WTC11 (cell line): Measurements from ENCODE around the gene FBN2. TPM values are rescaled to one million over a fixed set of nuclear protein-coding genes. Genes with fewer than 3 reads are reported as not detected.

Experiments used
- ATAC-seq: fragments of 200-7000 bp; cut with Tn5 transposase; 2 replicates; pipeline ENCODE4 v1.10.0; 2021; ENCODE audit warnings: mild to moderate bottlenecking, moderate library complexity
- CTCF ChIA-PET: fragments of 300-600 bp; sonication (Branson Sonifier 250); formaldehyde crosslinking; loops from one replicate; lab custom pipeline; 2021; ENCODE audit warnings: antibody characterized with exemption; lab: Charles Lee
- POLR2A ChIA-PET: fragments of 350-600 bp; sonication (Branson Sonifier 250); formaldehyde crosslinking; loops from one replicate; lab custom pipeline; 2021; ENCODE audit warnings: antibody characterized with exemption; lab: Charles Lee
- DNase-seq: peaks from one replicate; pipeline ENCODE4 v3.0.0; 2021; ENCODE audit warnings: low spot score
- H3K27ac Mint-ChIP-seq: 2 replicates; pipeline ENCODE4 v1.8.0; 2021; ENCODE audit warnings: mixed read lengths
- H3K27me3 Mint-ChIP-seq: 2 replicates; pipeline ENCODE4 v1.8.0; 2021; ENCODE audit warnings: low read depth, mild to moderate bottlenecking, moderate library complexity, mixed read lengths
- H3K36me3 Mint-ChIP-seq: 2 replicates; pipeline ENCODE4 v1.8.0; 2021; ENCODE audit warnings: mixed read lengths
- H3K4me1 Mint-ChIP-seq: 2 replicates; pipeline ENCODE4 v1.8.0; 2022; ENCODE audit warnings: mixed read lengths
- H3K4me3 Mint-ChIP-seq: 2 replicates; pipeline ENCODE4 v1.8.0; 2021; ENCODE audit warnings: mild to moderate bottlenecking, moderate library complexity, mixed read lengths
- H3K9me3 Mint-ChIP-seq: 2 replicates; pipeline ENCODE4 v1.8.0; 2021; ENCODE audit warnings: mixed read lengths
- AFF4 ChIP-seq: sonication (generic); formaldehyde crosslinking; IDR thresholded peaks from 2 replicates; pipeline ENCODE4 v1.8.1; 2023; ENCODE audit warnings: mild to moderate bottlenecking, missing genetic modification reagents, borderline replicate concordance
- AR ChIP-seq: fragments of 250-450 bp; sonication (Bioruptor Pico); IDR thresholded peaks from 2 replicates; pipeline ENCODE4 v1.9.0; 2021; ENCODE audit warnings: mild to moderate bottlenecking
- ELF4 ChIP-seq: sonication (generic); formaldehyde crosslinking; IDR thresholded peaks from 2 replicates; pipeline ENCODE4 v1.8.1; 2022; ENCODE audit warnings: low read depth, mild to moderate bottlenecking, moderate library complexity, missing genetic modification reagents
- ETV6 ChIP-seq: sonication (generic); formaldehyde crosslinking; IDR thresholded peaks from 2 replicates; pipeline ENCODE4 v1.8.1; 2022; ENCODE audit warnings: mild to moderate bottlenecking, missing genetic modification reagents
- GTF2I ChIP-seq: fragments of 250-450 bp; sonication (Bioruptor Pico); conservative IDR thresholded peaks from 2 replicates; pipeline ENCODE4 v1.4.0; 2021; ENCODE audit warnings: mild to moderate bottlenecking
- HMGA2 ChIP-seq: fragments of 250-450 bp; sonication (Bioruptor Pico); IDR thresholded peaks from 2 replicates; pipeline ENCODE4 v1.4.0; 2021; ENCODE audit warnings: mild to moderate bottlenecking, moderate library complexity
- MYBL2 ChIP-seq: sonication (generic); formaldehyde crosslinking; IDR thresholded peaks from 2 replicates; pipeline ENCODE4 v1.8.1; 2023; ENCODE audit warnings: mild to moderate bottlenecking, moderate library complexity, missing genetic modification reagents
- NR1H2 ChIP-seq: sonication (generic); formaldehyde crosslinking; IDR thresholded peaks from 2 replicates; pipeline ENCODE4 v1.9.0; 2021; ENCODE audit warnings: mild to moderate bottlenecking, moderate library complexity, missing genetic modification reagents
- PRDM15 ChIP-seq: sonication (generic); formaldehyde crosslinking; IDR thresholded peaks from 2 replicates; pipeline ENCODE4 v1.8.0; 2022; ENCODE audit warnings: missing genetic modification reagents
- TP53 ChIP-seq: sonication (generic); formaldehyde crosslinking; IDR thresholded peaks from 2 replicates; pipeline ENCODE4 v1.8.1; 2023; ENCODE audit warnings: mild to moderate bottlenecking, missing genetic modification reagents
- ZNF232 ChIP-seq: sonication (generic); formaldehyde crosslinking; IDR thresholded peaks from 2 replicates; pipeline ENCODE4 v1.8.0; 2022; ENCODE audit warnings: mild to moderate bottlenecking, missing genetic modification reagents
- ZNF281 ChIP-seq: sonication (generic); formaldehyde crosslinking; IDR thresholded peaks from 2 replicates; pipeline ENCODE4 v1.8.0; 2023; ENCODE audit warnings: mild to moderate bottlenecking, missing genetic modification reagents
- ZNF396 ChIP-seq: fragments of 250-450 bp; sonication (Bioruptor Pico); IDR thresholded peaks from 2 replicates; pipeline ENCODE4 v1.8.0; 2021; ENCODE audit warnings: mild to moderate bottlenecking, moderate library complexity, borderline replicate concordance
- total RNA-seq: library from RNA; stranded (reverse); gene quantifications from 3 replicates; pipeline ENCODE4 v1.2.3, GENCODE V29; 2021
- TF ChIP-seq, protein P1 (sequence below): sonication (generic); formaldehyde crosslinking; IDR thresholded peaks from 2 replicates; pipeline ENCODE4 v1.8.0; 2022; ENCODE audit warnings: mild to moderate bottlenecking, missing genetic modification reagents
- TF ChIP-seq, protein P2 (sequence below): sonication (generic); formaldehyde crosslinking; IDR thresholded peaks from 2 replicates; pipeline ENCODE4 v1.8.1; 2022; ENCODE audit warnings: low read depth, mild to moderate bottlenecking, moderate library complexity, missing genetic modification reagents, borderline replicate concordance
- TF ChIP-seq, protein P3 (sequence below): sonication (generic); formaldehyde crosslinking; IDR thresholded peaks from 2 replicates; pipeline ENCODE4 v1.8.0; 2022; ENCODE audit warnings: mild to moderate bottlenecking, missing genetic modification reagents
- TF ChIP-seq, protein P4 (sequence below): sonication (generic); formaldehyde crosslinking; IDR thresholded peaks from 2 replicates; pipeline ENCODE4 v1.8.1; 2023; ENCODE audit warnings: mild to moderate bottlenecking, missing genetic modification reagents

FBN2 gene
- total RNA-seq, 1 experiment from 2014 or later = 56.7 TPM

DNA sequence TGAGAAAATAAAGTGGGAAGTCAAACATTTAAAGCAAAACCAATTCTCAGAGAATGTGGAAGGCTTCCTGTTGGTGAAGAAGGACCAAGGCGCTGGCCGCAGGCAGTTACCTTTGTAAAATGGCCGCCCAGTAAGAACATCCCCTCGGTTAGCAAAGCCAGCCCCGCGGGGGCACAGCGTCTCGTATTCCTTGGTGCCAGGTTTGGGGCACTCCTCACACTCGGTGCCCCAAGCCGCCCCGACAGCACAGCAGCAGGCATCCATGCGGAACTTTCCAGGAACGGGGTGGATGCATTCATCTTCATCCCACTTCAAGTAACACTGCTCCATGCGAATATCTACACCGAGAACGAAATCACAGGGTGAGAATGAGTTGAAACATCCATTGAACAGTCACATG lies 192.8 kb downstream of the FBN2 start:
- H3K27me3 Mint-ChIP-seq = no peaks in the 10 kb centered on the region
- H3K4me1 Mint-ChIP-seq = 0 out of 2 replicates have a peak, but pooled peaks cover 2% of the 10 kb centered on the region
- ChIA-PET CTCF (no interaction called here), POLR2A (no interaction called here)
- ATAC-seq (no peak), DNase-seq (no peak)
- peaks cover 28% of the 10 kb centered on the region for H3K36me3 Mint-ChIP-seq
- TF ChIP-seq ELF4 = no peak
- no peak for TF ChIP-seq NR1H2 (CRISPR knock-in tag)
- no peak for TF ChIP-seq MYBL2 (CRISPR knock-in tag)
- no peak for TF ChIP-seq AFF4
- TF ChIP-seq, protein P1, sequence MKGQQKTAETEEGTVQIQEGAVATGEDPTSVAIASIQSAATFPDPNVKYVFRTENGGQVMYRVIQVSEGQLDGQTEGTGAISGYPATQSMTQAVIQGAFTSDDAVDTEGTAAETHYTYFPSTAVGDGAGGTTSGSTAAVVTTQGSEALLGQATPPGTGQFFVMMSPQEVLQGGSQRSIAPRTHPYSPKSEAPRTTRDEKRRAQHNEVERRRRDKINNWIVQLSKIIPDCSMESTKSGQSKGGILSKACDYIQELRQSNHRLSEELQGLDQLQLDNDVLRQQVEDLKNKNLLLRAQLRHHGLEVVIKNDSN (CRISPR knock-in tag) = no peak
- TF ChIP-seq, protein P2, sequence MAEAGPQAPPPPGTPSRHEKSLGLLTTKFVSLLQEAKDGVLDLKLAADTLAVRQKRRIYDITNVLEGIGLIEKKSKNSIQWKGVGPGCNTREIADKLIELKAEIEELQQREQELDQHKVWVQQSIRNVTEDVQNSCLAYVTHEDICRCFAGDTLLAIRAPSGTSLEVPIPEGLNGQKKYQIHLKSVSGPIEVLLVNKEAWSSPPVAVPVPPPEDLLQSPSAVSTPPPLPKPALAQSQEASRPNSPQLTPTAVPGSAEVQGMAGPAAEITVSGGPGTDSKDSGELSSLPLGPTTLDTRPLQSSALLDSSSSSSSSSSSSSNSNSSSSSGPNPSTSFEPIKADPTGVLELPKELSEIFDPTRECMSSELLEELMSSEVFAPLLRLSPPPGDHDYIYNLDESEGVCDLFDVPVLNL = no peak
- no peak for TF ChIP-seq HMGA2 (CRISPR knock-in tag)
- no peaks in the 10 kb centered on the region for H3K9me3 Mint-ChIP-seq
- H3K4me3 Mint-ChIP-seq = no peak overlapping the region
- no peak overlapping the region for H3K27ac Mint-ChIP-seq

DNA sequence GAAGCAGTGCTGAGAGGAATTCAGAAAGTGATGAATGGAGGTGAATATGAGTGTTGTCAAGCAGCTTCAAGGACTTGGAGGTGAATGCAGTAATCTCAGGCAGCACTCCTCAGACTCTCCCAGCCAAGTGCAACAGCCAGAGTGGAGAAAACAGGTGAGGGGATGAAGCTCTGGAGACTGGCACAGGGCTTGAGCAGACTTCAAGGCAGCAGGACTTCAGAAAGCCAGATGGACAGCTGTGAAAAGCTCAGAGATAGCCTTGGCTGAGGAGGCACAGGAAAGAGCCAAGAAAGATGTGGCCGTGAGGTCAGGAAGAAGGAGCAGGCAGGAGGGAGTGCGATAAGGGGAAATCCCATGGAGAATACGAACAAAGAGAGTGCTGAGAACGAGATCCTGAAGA lies 194.9 kb downstream of the FBN2 start:
- Mint-ChIP-seq H3K4me3 (no peak overlapping the region), H3K27ac (no peak overlapping the region), H3K9me3 (no peaks in the 10 kb centered on the region), H3K4me1 (no peaks in the 10 kb centered on the region), H3K27me3 (no peaks in the 10 kb centered on the region), H3K36me3 (peaks cover 25% of the 10 kb centered on the region)
- CTCF ChIA-PET = no interaction called here
- no peak for DNase-seq
- ATAC-seq = no peak
- POLR2A ChIA-PET = no interaction called here
- no peak for TF ChIP-seq AR (CRISPR knock-in tag)
- TF ChIP-seq PRDM15 (CRISPR knock-in tag) = no peak
- TF ChIP-seq ZNF232 (CRISPR knock-in tag) = no peak
- TF ChIP-seq, protein P3, sequence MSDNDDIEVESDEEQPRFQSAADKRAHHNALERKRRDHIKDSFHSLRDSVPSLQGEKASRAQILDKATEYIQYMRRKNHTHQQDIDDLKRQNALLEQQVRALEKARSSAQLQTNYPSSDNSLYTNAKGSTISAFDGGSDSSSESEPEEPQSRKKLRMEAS (CRISPR knock-in tag) = no peak
- TF ChIP-seq ETV6 (CRISPR knock-in tag) = no peak
- TF ChIP-seq ELF4 = no peak
- TF ChIP-seq ZNF281 (CRISPR knock-in tag) = no peak
- no peak for TF ChIP-seq TP53 (CRISPR knock-in tag)
- TF ChIP-seq, protein P4, sequence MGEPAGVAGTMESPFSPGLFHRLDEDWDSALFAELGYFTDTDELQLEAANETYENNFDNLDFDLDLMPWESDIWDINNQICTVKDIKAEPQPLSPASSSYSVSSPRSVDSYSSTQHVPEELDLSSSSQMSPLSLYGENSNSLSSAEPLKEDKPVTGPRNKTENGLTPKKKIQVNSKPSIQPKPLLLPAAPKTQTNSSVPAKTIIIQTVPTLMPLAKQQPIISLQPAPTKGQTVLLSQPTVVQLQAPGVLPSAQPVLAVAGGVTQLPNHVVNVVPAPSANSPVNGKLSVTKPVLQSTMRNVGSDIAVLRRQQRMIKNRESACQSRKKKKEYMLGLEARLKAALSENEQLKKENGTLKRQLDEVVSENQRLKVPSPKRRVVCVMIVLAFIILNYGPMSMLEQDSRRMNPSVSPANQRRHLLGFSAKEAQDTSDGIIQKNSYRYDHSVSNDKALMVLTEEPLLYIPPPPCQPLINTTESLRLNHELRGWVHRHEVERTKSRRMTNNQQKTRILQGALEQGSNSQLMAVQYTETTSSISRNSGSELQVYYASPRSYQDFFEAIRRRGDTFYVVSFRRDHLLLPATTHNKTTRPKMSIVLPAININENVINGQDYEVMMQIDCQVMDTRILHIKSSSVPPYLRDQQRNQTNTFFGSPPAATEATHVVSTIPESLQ (CRISPR knock-in tag) = no peak
- TF ChIP-seq ZNF396 (CRISPR knock-in tag) = no peak
- TF ChIP-seq GTF2I (CRISPR knock-in tag) = no peak
